Measurements from ENCODE around the gene TBPL1.

Gene TBPL1

DNA sequence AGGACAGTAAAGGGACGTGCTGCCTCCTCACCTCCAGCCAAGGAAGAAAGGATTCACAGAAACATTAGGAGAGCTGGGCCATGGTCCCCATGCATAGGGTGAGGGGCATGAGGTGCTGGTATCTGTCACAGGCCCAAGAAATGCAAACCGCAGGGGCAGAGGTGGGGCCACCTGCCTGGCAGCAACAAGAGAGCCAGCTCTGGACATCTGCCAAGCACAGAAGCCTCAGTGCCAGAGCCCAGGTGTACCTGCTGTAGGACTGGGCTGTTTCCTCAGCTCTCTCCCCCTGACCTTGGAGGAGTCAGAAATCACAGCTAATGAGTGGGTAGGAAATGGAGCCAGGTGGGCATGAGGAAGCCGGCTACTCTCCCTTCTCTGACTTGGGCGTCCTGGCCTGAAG lies 54.1 kb downstream of the TBPL1 start:
- DNase-seq (ENCODE audit: low read depth), result no peak

DNA sequence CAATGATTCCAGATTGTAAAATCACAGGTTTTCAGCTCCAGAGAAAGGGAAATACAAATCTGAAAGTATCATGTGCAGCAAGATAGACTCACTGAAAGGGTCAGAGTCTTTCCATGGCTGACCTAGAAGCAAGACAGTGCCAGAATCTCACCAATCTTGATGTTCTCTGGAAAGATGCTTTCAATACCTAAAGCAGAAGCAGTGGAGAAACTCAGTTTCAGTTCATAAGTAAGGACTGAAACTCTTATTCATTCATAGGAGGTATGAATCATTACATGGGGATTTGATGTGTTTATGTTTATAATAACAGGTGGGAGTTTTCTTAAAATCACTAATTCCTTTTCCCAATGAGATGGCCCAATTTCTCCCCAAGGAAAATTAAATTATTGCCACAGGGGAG lies 56.9 kb downstream of the TBPL1 start:
- DNase-seq (ENCODE audit: low read depth), result no peak

DNA sequence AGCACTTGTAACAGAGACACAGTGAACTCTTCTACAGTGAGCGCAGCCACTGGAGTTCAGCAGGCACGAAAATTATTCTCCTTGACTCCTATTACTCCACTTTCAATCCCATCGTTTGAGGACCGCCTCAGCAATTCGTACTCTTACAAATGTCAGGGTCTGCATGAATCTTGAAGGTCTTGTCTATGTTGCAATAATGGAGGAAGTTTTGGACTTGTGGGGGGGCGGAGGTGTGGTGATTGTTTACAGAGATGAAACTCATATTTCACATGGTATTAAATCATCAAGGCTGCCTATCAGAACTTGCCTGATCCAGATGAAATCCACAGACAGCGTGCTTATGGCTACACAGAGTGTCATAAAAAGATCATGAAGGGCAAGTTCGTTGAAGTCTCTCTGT lies 57.4 kb downstream of the TBPL1 start:
- DNase-seq (ENCODE audit: low read depth), result no peak

DNA sequence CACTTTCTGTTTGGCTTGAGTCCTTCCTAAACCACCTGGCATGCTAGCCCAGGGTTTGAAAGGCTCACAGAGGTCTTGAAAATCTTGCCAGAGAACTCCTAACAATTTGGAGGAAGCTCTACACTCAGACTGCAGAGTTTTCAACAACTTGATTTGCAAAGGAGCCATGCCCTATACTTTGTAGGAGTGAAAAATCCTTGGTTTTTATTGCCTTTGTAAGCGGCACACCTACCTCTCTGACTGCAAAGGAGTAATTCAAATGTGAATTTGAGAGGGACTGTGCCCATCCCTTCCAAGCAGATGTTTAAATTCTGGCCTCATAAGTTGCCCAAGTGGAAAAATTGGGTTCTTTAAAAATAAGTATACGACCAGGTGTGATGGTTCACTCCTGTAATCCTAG lies 58.0 kb downstream of the TBPL1 start:
- DNase-seq (ENCODE audit: low read depth), result no peak

DNA sequence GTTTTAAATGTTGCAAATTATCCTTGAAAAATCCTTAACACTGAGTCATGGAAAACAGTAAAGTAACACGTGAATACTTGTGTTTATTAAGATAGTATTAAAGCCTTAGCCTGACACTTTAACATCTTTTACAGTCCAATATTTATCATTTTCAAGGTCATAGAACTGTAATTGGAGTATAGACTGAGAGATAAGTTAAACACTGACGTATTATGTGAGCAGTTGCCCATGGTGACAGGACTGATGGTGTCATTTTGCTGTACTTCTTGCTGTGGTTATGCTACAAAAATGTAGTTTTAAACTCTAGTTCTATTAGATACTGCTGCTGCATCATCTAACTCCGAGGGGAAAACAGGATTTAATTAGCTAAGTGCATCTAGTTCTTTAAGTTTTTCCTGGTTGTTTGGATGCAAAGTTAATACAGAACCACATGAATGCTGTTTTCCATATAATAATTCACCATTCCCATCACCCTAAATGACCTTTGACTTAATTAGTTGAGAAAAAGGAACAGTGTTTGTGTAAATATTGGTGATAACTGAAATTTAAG lies 61.6 kb downstream of the TBPL1 start:
- no peak for DNase-seq (ENCODE audit: low read depth)

DNA sequence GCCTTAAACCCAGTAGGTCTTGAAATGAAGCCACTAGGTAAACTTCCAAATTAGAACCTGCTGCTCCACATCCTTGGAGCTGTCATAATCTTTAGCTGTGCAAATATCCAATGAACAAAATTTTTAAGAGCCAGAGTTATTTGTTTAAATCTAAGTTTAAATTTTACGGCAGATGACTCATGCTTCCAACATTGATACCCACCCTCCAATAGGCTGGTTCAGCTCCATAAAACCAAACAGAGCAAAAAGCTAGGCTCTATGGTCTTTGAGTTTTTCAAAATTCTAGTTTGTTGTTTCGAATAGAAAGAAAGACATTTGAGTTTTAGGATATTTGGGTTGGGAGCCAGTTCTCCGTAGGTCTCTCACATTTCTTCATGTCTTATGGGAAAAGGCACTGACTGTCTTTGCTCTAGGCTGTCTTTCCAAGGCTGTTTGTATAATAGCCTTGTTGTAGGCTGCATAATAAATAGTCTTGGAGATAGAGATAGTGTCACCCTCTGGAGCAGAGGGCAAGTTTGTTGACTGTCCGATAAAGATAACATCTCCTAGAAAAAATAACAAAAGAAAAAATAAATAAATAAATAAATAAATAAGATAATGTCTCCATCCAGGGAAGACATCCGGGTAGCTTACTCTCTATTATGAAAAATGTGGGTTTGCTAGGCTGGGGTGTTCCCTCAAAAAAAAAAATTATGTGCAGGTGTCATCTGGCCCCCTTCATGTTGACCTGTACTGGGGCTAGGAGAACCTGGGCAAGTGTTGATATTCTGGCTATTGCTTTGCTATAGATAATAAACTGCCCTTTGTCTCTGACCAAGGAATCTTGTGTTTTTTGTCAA lies 62.9 kb downstream of the TBPL1 start:
- DNase-seq (ENCODE audit: low read depth), result no peak

DNA sequence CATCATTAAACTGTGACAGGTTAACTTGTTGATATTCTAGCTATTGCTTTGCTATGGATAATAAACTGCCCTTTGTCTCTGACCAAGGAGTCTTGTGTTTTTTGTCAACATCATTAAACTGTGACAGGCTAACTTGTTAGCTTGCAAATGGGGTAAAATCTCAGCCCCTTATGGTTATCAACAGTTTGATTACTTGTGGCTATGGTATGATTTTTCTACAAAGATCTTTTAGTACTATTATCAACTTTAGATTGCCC lies 63.5 kb downstream of the TBPL1 start:
- DNase-seq (ENCODE audit: low read depth), result no peak

DNA sequence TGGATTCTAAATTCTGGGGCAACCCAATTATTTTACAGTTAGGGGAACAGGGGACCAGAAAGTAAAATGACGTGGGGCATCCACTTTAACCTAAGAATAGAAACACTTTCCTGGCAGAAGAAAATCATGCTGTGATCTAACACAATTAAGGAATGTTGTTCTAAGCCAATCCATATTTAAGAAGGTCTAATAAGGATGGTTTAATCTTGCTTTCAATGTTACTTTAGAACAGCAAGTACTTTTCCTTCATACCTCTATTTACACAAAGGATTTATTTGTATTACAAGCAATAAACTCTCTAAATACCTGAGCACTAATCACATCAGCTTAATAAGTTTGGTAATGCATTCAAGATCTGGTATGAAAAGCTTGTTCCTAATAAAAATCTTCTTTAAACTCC lies 67.0 kb downstream of the TBPL1 start:
- no peak for DNase-seq (ENCODE audit: low read depth)

DNA sequence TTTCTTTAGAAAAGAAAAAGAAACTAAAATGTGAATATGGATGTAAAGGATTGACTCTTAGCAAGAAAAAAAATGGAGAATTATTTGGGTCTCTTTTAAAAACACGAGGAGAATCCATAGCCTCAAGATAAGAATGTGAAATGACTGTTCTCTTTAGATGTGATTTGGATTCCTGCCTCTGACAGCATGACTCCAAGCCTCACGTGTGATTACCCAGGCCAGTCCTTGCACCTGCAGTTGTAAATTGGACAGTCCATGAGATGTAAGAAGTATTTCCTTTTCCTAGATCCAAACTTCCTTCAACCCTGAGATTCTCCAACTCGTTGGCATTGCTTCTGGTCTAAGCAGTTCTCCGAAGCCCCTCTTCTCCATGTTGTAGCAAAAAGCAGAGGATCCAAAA lies 67.5 kb downstream of the TBPL1 start:
- DNase-seq (ENCODE audit: low read depth), result no peak

DNA sequence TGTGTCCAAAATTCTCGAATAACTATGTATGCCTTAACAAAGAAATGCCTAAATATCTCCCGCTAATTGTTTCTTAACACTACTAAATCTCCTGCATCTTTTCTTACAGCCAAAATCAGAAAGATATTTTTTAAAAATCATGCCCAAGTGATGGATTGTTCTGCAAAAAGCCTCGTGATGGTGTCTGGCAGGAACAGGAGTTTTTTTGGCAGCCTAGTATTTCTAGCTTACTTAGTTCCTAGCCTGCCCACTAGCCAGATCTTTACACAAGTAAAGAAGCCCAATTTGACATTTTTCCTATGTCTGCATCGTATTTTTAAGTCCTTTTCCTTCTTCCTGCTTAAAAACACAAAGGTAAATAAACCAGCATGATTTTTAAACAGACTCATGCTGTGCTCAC lies 67.9 kb downstream of the TBPL1 start:
- DNase-seq (ENCODE audit: low read depth), result no peak

DNA sequence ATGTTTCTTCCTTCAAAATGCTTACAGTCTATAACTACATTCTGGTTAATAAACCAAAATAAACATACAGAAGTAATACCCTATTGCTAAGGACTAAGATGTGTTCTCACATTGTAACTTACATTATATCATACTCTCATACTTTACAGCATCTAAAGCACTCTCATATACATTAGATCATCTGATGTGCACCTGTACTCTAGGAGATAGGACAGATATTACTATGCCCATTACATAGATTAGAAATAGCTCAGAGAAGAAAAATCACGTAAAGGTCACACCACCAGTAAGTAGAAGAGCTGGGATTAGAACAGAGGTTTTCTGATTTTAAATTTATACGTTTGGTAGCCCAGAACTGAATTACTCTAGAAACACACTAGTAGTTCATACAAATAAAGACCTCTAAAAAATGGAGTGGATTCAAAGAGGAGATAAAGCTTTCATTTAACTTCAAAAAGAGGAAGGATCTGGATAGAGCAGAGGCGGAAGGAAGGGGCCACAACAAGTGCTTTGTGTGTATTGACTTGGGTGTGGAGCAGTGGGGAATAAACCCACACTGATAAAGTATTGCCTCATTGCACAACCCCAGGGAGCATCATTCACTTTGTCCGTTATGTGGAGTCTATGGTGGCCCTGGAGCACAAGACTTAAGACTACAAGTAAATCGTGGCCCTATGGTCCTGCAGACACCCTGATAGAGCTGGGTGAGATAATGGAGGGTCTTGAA lies 68.5 kb downstream of the TBPL1 start:
- no peak for DNase-seq (ENCODE audit: low read depth)

DNA sequence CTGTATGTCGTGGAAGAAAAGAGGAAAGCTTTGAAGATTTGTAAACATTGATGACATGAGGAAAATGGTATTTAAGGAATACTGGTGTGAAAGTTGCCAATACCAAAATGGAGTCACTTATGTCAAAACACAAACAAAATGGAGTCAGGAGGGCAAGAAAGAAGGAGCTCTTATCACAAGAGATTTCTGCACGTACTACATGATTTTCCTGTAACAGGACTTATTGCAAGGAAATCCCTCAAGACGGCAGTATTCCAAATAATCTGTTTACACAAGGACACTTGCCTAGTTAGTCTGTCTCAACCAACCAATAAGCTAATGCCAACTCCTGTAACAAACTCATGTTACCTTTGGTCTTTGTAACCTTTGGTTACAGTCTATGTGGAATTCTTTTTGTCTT lies 69.6 kb downstream of the TBPL1 start:
- DNase-seq (ENCODE audit: low read depth), result no peak

DNA sequence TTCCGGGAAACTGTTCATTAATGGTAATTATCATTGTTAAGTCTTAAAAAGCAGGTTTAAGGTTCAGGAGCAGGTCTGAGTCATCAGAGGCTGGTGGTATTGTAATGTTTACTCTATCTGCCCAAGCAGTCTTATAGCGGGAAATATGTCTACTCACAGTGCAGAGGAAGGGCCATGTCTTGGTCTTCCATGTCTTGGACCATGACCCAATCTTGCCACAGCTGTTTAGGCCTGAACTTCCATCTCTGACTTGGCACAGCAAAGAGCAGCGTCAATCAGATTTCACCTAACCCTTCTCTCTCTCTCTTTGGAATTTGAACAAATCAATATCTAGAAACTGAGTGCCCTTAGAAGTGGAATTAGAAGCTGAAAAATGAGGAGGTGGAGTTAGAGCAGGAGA lies 73.6 kb downstream of the TBPL1 start:
- DNase-seq (ENCODE audit: low read depth), result no peak

DNA sequence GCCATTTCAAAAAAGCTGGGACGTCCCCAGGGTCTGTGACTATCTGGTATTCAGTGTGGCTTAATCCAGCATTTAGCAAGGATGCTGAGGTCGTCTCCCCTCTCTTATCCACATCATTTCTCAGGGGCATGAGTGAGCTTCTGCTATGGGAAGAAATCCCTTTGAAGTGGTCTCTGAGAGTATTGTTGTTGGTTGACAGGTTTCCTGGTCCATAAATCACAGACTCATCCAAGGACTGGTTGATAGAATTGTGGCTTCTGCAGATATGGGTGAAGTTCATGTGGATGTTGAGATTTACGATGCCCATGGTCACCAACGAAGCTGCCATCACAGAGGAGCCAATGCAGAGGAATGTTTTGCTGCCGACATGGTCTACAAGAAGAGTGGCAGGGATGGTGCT lies 75.4 kb downstream of the TBPL1 start:
- no peak for DNase-seq (ENCODE audit: low read depth)

DNA sequence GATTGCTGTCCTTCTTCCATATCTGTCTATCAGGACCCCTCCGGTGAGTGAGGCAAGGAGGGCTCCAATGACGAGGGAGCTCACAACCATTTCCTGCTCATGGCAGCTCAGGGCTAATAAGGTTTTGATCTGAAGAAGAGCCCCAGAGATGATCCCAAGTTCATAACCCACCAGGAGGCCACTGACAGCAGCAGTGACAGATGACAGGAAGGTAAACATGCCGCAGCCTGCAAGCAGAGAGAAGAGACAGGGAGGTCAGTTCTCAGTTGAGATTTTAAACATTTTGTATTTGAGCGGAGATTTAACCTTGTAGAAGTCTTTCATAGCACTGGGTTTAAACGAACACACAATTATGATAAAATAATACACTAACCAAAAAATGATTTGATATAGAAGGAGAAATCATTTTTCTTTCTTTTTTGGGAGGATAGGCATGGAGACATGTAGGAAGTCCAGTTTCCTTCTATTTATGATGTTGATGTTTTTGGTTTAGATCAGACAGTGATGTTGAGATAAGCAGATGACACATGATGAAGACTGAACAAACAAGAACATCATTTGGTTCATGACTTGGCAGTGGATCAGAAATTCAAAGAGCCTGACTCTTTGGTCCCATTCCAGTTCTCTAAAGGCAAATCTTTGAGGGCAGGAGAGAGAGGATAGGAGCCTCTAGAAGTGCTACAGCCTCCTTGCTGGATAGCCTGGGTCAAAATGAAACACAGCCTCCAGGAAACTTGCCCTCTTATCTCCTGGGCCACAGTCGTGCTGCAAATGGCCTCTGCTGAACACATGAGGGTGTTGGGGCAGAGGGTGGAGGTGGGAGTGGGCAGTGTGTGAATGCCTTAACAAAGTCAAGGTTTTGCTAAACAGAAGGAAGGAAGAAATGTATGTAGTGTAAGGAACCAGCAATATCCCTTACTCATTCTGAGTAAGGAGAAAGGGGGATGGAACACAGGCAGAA lies 76.8 kb downstream of the TBPL1 start:
- DNase-seq (ENCODE audit: low read depth), result no peak

DNA sequence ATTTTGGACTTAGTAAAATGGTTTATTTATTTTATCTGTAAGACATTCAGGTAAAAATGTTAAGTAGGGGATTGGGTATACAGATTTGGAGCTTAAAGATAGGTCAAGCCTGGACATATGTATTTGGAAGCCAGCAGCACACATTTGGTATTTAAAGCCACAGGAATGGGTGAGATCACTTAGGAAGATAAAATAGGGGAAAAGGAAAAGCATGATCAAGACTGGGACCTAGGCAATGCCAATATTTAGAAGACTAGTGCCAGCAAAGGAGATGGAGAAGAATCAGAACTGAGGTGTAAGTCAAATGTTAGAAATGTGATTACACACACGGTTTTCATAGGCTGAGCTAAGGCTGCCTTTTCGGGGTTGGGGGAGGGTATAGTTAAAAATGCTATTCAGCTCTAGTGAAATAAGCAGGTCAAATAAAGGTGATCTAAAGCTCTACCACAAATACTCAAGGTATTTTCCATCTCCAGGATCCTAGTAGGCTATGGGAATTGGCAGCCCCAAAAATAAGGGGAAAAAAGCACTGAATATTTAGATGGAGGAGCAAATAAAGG lies 78.8 kb downstream of the TBPL1 start:
- DNase-seq (ENCODE audit: low read depth), result no peak

DNA sequence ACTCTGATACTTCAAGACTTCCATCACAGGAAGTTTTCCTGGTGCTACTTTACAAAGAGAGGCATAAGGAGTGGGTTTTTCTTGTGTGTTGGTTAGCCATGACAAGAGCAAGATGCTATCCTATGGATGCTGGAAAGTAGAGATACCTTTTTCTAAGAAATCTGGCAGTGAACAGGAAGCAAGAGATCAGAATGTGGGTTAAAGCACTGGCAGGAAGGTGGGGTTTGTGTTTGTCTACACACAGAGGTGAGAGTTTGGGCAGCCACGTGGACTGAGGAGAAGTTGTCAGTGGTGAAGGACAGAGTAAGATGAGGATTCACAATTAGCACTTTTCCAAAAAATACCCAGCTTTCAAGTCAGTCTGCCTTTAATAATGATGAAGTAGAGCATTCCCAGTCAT lies 81.5 kb downstream of the TBPL1 start:
- no peak for DNase-seq (ENCODE audit: low read depth)

DNA sequence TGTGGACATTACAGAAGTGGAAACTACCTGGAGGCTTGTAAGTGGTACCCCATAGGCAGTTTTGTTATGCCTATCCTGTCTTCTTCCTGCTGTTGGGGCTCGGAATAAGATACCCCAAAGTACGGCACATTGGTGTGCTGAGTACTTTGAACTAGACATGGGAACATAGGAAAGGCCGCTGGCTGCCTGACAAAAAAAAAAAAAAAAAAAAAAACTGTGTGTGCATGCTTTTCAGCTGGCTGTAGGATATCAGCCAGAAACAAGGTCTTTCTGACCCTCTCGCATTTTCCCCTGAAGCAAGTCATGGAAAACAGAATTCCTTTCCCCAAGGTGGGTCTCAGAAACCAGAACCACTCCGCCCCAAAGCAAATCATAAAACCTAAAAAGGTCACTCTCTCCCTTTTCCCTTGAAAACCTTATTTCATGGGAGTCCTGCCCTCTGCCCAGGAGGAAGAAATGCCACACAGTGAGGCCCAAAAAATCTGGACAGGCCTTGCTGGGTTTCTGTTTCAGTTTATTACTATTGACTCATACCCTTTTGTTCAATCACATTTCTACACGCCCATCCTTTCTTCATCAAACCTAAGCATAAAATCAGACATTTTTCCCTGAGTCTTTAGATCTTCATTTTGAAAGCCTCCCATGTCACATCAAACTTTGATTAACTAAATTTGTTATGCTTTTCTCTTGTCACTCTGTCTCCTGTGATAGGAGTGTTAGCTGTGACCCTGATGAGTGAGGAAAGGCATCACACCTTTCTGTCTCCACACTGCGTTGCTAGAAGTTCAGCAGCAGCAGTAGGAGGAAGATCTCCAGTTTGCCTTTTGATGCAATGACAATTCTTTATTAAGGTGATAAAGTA lies 82.2 kb downstream of the TBPL1 start:
- DNase-seq (ENCODE audit: low read depth), result no peak

DNA sequence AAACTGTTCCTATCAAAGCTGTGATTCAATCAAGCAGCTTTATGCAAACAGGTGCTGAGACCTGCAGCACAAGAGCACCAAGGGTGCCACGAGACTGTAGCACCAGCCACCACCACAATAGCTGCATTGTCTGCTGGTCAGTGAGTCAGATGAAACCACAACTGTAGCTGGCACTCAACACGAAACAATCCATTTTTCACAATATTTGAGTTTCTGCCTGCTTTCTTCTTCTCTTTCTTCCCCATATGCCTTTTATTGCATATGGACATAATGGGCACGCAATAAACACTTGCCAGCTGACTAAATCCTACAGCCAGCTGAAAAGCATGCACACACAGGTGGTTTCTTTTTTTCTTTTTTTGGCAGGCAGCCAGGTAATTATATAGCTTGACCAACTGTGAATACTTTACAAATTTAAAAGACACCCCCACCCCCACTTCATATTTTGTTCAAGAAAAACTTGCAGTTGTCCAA lies 82.8 kb downstream of the TBPL1 start:
- no peak for DNase-seq (ENCODE audit: low read depth)

DNA sequence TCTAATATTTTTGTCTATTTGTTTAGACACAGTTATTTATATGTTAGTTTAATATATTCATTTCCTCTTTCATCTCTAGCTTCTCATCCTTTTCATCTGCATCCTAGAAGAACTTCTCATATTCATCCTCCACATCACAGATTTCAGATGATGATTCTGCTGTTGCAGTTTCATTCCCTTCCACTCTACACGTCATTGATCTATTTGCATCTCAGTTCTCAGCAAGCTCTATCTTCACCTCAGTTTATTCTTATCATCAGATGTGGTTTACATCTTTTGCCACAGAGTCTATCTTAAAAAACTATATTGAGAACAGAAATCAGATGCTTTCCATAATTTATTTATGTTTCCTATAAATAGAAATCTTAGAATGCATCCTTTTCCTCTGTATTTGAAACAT lies 86.1 kb downstream of the TBPL1 start:
- no peak for DNase-seq (ENCODE audit: low read depth)

All from stimulated activated CD8-positive, alpha-beta memory T cell treated with anti-CD3 and anti-CD28 coated beads, Interleukin-12 subunit alpha, Interleukin-12 subunit beta, amount 100 ng/mL, for 1 hour (primary cell).